HG03354 (cell line): Measurements from ENCODE around the gene TPSD1.

Experiments
- ATAC-seq: cut with Tn5 transposase; IDR thresholded peaks from one replicate; pipeline ENCODE4 v1.9.1; 2021; ENCODE audit warnings: mild to moderate bottlenecking; ENCODE audit not compliant: unreplicated experiment, poor library complexity, severe bottlenecking

The TPSD1 gene

GRCh38 chr16:1277617-1278282 lies 21.9 kb downstream of the TPSD1 start:
- no peak for ATAC-seq

DNA sequence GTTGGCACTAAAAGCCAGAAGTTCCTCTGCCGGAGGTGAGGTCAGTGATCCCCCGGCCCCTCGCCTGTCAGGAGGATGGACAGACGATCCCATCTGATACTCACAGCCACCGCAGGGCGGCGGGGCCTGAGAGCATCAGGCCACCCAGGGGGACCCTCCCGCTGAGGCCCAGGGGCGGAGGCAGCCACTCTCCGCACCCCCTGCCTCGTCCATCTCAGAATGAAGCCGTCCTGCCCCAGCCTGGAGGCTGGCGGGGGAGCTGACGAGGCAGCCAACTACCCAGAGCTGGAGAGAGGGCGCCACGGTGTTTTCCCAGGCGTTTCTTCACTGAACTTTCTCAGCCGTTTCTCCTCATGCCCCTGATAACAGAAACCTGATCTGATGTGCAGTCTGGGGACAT lies 22.6 kb downstream of the TPSD1 start:
- no peak for ATAC-seq

DNA sequence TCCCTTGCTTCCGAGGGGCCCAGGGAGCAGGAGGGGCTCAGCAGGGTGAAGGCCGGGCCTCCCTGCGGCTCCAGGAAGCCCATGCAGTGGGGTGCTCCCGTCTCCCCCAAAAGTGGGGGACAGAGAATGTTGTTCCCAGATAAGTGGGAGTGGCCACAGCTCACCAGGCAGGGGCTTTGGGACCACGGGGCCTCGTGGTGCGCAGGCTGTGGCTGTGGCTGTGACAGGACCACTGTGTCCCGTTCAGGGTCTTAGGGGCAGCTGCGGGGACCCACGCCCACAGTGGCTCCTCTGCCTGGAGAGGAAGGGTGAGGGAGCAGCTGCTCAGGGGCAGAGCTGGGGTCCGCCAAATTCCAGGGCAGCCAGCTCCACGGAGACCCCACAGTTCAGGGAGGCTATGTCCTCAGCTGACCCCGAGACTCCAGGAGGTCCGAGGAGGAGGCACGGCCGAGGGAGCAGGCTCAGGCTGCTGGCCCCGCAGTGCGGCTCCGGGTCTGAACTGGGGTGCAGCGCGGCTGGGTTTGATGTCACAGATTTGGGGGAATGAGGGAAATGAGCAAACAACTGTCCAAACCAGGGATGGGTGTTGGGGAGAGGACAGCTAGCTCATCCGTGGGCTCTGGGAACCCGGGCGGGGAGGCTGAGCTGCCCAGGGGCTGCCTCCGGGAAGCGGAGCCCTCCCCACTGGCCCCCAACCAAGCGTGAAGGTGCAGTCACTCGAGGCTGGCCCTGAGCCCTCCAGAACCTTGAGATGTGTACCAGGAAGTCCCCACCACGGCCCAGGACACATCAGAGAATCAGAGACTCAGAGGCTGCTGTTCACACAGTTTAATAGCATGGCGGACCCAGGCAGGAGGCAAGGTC lies 23.4 kb downstream of the TPSD1 start:
- no peak for ATAC-seq

GRCh38 chr16:1279945-1280589 lies 24.2 kb downstream of the TPSD1 start:
- ATAC-seq = no peak

- no peak for ATAC-seq
These were observed 24.9 kb downstream of the TPSD1 start for GRCh38 chr16:1280783-1281182.

DNA sequence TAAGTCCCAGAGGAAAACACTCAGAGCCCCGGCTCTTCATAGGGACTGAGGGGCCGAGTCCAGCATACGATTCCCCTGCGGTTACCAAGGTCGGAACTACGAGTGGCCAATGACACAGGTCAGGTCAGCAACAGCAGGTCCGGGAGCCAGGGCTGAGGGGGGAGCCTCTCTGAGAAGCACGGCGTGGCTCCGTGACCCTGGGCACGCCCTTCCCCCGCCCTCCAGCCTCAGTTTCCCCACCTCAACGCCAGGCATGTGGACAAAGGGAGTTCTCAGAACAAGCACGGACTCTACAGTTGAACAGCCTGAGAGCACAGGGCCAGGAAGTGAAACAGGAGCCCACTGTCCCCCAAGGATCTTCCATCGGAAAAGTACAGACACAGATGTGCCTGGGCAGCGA lies 25.6 kb downstream of the TPSD1 start:
- ATAC-seq = no peak

- ATAC-seq = no peak
These were observed 26.6 kb downstream of the TPSD1 start for GRCh38 chr16:1282324-1282973.

- ATAC-seq = no peak
These were observed 27.4 kb downstream of the TPSD1 start for GRCh38 chr16:1283296-1283695.

- no peak for ATAC-seq
These were observed 28.2 kb downstream of the TPSD1 start for GRCh38 chr16:1283996-1284616.

DNA sequence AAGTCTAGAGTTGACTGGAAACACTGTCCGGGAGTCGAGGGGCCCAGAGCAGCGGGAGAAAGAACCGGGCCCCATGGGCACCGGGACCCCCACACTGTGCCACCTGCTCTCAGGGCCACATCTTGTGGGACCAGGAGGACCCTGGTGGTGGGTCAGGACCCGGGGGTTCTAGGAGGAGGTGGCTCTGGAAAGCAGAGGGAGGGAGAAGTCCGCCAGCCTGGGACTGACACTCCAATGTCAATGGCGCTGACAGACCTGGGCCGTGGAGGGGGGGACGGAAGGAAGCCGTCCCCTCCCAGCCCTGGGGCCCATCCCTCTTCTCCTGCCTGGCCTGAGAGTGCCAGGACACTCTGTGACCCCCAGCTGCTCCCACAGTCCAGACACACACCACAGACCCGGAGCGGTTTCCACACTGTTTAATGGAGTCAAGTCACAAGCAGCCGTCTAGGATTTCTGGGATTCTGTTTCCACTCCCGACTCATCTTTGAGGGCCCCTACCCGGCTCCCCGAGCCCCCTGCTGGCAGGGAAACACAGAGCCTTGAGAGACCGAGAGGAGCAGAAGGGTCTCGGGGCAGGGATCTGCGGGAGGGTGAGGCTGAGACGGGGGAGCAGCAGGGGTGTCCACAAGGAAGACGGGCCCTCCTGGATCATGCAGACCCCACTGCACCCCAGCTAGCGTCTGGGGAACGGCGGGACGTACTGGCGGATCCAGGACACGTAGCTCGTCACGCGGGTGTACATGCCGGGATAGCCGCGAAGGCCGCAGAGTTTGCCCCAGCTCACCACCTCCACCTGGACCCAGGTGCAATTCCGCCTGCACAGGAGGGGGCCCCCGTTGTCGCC lies 30.0 kb downstream of the TPSD1 start:
- ATAC-seq = no peak

DNA sequence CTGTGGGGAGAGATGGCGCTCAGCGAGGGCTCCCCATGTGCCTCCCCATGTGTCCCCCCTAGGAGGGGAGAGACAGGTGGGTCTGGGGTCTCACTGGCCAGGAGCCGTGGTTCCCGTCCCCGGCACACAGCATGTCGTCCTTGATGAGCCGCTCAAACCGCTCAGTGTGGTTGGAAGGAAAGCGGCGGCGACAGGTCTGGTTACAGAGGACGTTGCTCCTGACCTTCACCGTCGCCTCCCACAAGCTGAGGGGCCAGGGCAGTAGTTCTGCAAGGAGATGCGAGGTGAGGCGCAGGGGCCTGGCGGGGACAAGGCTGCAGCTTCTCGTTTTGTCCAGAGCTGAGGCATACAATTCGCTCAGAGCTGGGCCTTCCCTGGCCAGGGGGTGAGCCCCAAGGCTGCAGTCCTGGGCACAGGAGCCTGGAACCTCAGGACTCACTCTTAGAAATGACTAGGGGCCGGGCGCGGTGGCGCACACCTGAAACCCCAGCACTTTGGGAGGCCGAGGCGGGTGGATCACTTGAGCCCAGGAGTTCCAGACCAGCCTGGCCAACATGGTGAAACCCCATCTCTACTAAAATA lies 30.7 kb downstream of the TPSD1 start:
- no peak for ATAC-seq

GRCh38 chr16:1287982-1288670 lies 32.3 kb downstream of the TPSD1 start:
- ATAC-seq = no peak

GRCh38 chr16:1288813-1289476 lies 33.1 kb downstream of the TPSD1 start:
- no peak for ATAC-seq

- no peak for ATAC-seq
These were observed 33.6 kb downstream of the TPSD1 start for GRCh38 chr16:1289477-1289866.

- ATAC-seq = no peak
These were observed 34.2 kb downstream of the TPSD1 start for GRCh38 chr16:1290063-1290501.

DNA sequence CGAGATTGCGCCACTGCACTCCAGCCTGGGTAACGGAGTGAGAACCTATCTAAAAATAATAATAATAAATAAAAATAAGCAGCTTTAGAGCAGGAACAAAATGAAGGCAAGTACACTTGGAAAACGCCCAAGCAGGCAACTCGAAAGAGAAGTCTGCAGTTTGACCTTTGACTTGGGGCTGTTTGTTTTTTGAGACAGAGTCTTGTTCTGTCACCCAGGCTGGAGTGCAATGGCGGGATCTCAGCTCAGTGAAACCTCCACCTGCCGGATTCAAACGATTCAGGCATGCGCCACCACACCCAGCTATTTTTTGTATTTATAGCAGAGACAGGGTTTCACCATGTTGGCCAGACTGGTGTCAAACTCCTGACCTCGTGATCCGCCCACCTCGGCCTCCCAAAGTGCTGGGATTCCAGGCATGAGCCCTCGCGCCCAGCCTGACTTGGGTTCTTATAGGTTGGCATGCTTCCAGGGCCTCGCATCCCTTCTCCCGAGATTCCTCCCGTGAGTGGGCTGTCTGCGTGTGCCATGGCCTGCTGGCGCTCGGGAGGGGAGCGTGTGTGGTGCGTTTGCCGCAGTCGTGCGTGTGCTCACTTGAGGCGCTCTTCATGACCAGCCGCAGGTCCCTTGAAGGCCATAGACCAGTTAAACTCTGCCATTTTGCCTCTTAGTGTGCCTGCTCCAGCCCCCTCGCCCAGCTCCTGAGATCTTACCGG lies 35.1 kb downstream of the TPSD1 start:
- no peak for ATAC-seq

DNA sequence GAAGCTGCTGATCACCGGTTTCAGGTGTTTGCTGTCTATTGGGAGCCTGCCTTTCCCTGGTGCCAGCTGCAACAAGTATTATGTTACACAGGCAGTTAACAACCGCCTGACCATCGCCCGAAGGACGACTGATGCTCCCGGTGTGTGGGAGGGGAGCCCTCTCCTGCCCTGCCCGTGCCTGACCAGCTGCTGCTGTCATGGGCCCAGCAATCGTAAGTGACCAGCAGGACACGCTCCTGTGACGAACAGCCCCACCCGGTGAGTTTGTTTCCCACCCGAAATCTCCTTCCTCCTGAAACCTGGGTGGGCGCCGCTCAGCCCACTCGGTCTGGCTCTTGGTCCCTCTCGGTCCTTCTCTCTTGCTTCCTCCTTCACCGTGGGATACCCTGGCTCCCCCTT lies 35.7 kb downstream of the TPSD1 start:
- no peak for ATAC-seq
